GM13977 (cell line): Measurements from ENCODE around the gene ZNF69.
"Not testable (repeated sequence)": the region's sequence is repeated elsewhere in the genome, so short reads cannot be mapped to it uniquely, and the experiment has no call there.

Source experiments
- DNase-seq: peaks from one replicate; pipeline ENCODE4 v3.0.0; 2012; ENCODE audit warnings: low spot score
- CTCF ChIP-seq: IDR thresholded peaks from 2 replicates; pipeline ENCODE4 v1.5.1; 2012; ENCODE audit warnings: mild to moderate bottlenecking, control low read depth; ENCODE audit not compliant: insufficient read depth; ENCODE audit errors: extremely low read depth, missing control alignments
- in situ Hi-C: fragments of 300-500 bp; cut with MboI; formaldehyde crosslinking; loops from one replicate; pipeline ENCODE4 v1.12.0; 2022; ENCODE audit warnings: low sequenced_read_pairs, low pct_unique_long_range_greater_than_20kb, mixed read lengths, inconsistent platforms; ENCODE audit not compliant: unreplicated experiment

ZNF69 gene

GRCh38 chr19:11856596-11857250 is 30.9 kb upstream of the ZNF69 start:
- in situ Hi-C loops, result no loop called here
- no peak for DNase-seq
- no peak for TF ChIP-seq CTCF

- in situ Hi-C loops, result no loop called here
- TF ChIP-seq CTCF, result no peak
- DNase-seq, result no peak
Measured at GRCh38 chr19:11860721-11861120, 26.9 kb upstream of the ZNF69 start.

- DNase-seq, result no peak
- in situ Hi-C loops, result no loop called here
- TF ChIP-seq CTCF, result no peak
Measured at GRCh38 chr19:11861301-11861700, 26.3 kb upstream of the ZNF69 start.

- DNase-seq, in situ Hi-C loops: not testable (repeated sequence)
Measured at GRCh38 chr19:11867766-11868165, 19.8 kb upstream of the ZNF69 start.

GRCh38 chr19:11868188-11868587 is 19.4 kb upstream of the ZNF69 start:
- in situ Hi-C loops, result no loop called here
- TF ChIP-seq CTCF, result no peak

GRCh38 chr19:11872624-11873023 is 15.0 kb upstream of the ZNF69 start:
- no peak for DNase-seq
- in situ Hi-C loops, result no loop called here
- no peak for TF ChIP-seq CTCF

More at GRCh38 chr19:11868188-11868587, 19.4 kb upstream of the ZNF69 start:
- DNase-seq, result no peak

GRCh38 chr19:11873762-11874161 is 13.8 kb upstream of the ZNF69 start:
- TF ChIP-seq CTCF, result no peak
- in situ Hi-C loops, result no loop called here
- no peak for DNase-seq

GRCh38 chr19:11879687-11880266 is 7.8 kb upstream of the ZNF69 start:
- DNase-seq, in situ Hi-C loops: not testable (repeated sequence)
